Measurements from ENCODE around the gene CDH3.
"Not testable (repeated sequence)": the region's sequence is repeated elsewhere in the genome, so short reads cannot be mapped to it uniquely, and the experiment has no call there.

Gene CDH3

DNA sequence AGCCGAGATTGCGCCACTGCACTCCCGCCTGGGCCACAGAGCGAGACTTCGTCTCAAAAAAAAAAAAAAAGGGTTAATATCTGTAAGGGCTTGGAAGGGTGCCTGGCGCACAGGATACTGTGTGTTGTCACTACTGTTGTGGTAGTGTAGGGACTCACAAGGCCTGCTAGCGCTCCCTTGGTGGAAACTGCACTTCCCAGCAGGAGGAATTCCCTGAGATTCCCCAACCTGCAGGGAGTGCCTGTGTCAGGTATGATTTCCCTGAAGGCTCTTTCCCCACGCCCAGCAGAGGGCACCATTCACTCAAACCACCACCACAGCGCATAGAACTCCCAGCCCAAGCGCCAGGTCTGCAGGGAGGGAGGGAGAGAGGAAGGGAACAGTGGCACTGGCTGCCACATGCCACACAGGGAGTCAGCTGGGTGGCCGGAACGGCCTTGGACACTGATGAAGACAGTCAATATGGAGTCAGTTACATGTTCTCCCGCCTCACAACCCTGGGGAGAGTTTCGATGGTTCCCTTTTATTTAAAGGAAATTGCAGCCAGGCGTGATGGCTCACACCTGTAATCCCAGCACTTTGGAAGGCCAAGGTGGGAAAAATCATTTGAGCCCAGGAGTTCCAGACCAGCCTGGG, 59.2 kb downstream of the CDH3 start:
- peak; percentile 89 for DNase-seq (ENCODE audit: low spot score)

DNA sequence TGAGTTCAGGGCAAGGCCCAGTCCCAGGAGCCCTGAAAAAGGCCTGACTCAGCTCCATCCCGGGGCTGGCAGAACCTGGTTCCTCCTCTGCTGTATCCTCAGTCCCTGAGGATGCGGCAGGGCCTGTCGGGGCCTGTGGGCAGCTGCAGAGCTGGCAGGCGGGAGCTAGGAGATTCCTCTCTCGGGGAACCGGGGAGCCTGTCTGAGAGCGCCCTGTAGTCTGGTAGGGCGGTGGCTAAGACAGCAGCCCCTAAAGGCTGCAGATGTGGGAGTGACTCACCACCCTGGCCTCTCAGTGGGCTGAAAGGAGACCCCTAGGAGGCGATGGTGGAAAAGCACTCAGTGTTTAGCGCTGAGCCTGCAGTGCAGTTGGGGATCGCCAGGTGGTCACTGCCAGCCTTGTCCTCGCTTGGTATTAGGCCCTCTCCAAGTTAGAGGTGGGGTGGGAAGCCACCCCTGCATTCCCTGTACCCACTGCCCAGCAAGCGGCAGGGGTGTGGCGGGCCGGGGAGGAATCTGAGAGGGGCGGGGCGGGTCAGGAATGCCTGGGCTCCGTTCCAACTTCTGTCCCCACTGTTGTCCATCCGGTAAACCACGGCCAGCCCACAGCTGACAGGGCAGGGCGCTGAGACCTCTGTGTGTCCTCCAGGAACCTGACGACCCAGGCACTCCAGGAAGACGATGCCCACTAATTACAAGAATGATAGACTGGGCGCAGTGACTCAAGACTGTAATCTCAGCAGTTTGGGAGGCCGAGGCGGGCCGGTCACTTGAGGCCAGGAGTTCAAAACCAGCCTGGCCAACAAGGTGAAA, 62.4 kb downstream of the CDH3 start:
- DNase-seq (ENCODE audit: low spot score): no peak

DNA sequence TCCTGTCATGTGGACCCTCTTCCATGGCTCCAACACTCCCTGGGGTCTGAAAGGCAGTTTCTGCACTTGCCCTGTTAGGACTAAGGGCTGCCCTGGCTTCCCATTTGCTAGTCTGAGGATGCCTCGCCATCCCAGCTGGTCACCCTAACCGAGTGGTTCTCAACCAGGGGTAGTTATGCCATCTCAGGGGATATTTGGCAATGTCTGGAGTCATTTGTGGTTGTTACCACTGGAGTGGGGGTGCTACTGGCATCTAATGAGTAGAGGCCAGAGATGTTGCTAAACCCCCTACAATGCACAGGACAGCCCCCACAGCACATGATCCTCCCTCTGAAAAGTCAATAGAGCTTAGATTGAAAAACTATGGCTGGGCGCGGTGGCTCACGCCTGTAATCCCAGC, 65.1 kb downstream of the CDH3 start:
- DNase-seq (ENCODE audit: low spot score): no peak

DNA sequence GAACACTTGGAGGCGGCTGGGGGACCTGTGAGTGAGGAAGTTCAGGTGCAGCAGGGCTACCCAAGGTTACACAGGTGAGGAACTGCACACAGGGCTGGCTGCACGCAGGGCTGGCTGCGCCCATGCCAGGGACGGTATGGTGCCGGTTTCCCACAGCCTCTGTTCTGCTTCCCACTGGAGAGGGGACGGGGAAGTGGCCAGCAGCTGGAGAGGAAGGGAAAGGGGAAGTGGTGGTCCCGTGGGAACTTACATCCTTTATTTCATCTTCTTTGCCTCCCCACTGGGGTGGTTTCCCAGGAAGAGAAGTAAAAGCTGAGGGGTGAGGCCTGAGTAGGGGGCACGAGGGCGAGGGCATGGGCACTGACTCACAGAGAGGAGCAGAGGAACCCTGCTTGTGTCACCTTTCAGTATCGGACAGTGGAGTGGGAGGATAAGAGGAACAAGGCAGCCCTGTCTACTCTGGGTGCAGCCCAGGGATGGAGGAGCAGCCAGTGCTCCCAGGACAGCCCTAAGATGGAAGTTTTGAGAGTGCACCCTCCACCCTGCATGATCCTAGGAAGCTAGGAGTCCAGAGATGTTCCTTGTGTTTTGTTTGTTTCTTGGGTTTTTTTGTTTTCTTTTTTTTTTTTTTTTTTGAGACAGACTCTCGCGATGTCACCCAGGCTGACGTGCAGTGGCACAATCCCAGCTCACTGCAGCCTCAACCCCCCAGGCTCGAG, 66.5 kb downstream of the CDH3 start:
- DNase-seq (ENCODE audit: low spot score): no peak

DNA sequence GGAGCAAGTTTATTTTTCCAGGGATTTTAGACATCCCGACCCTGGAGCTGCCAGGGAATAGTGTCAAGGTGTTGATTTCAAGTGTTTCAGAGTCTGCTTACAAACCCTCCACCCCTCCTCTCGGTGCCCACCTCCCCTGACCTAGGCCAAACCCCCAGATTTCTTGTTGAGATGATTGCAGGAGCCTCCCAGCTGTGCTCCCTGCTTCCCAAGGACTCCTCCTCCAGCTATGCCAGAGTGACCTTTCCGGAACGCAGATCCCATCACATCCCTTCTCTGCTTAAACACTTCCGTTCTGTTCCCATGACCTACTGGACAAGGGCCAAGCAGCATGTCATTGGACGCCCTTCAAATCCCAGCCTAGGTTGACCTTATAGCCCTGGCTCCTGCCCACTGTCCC, 68.3 kb downstream of the CDH3 start:
- no peak for DNase-seq (ENCODE audit: low spot score)

DNA sequence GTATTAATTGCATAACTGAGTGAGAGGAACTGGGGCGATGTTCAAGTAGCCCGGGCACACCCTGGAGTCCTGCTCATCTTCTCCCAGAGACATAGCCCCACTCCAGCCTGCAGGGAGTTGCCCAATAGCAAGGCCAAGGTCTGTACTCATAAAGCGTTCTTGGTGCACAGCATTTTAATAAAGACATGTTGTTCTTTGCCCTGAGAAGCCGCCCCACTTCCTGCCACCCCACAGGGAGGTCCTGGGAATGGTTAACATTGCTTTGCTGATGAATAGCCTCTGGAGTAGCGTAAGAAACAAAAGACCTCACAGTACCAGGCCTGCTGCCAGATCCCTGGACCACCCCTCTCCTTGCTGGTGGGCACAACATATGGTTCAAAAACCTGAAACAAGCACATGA, 70.4 kb downstream of the CDH3 start:
- DNase-seq (ENCODE audit: low spot score): no peak

DNA sequence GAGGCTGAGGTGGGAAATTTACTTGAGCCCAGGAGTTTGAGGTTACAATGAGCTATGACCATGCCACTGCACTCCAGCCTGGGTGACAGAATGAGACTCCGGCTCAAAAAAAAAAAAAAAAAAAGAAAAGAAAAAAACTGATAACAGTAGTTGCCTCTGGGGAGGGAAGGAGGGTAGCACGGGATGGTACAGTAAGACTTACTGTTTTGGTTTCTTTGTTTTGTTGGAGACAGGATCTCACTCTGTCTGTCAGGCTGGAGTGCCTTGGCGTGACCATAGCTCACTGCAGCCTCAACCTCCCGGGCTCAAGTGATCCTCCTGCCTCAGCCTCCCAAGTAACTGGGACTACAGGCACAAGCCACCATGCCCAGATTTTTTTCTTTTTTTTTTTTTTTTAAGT, 71.4 kb downstream of the CDH3 start:
- DNase-seq (ENCODE audit: low spot score): not testable (repeated sequence)

DNA sequence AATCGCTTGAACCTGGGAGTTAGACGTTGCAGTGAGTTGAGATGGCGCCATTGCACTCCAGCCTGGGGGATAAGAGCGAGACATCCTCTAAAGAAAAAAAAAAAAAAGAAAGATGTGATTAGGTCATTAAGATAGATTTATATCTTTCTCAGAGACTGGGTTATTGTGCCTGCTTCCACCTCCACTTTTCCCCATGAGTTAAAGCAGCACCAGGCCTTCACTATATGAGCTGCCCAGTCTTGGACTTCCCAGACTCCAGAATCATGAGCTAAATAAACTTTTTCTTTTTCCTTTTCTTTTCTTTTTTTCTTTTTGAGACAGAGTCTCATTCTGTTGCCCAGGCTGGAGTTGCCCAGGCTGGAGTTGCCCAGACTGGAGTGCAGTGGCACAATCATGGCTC, 72.6 kb downstream of the CDH3 start:
- no peak for DNase-seq (ENCODE audit: low spot score)

DNA sequence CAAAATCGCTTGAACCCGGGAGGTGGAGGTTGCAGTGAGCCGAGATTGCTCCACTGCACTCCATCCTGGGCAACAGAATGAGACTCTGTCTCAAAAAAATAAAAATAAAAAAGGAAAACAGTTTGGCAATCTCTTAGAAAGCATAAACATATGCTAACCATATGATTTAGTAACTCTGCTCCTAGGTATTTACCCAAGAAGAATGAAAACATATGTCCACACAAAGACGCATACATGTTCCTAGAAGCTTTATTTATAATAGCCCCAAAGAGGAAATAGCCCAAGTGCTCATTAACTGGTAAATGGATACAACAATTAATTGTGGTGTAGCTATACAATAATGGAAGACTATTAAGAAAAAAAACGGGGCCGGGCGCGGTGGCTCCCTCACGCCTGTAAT, 73.5 kb downstream of the CDH3 start:
- no peak for DNase-seq (ENCODE audit: low spot score)

DNA sequence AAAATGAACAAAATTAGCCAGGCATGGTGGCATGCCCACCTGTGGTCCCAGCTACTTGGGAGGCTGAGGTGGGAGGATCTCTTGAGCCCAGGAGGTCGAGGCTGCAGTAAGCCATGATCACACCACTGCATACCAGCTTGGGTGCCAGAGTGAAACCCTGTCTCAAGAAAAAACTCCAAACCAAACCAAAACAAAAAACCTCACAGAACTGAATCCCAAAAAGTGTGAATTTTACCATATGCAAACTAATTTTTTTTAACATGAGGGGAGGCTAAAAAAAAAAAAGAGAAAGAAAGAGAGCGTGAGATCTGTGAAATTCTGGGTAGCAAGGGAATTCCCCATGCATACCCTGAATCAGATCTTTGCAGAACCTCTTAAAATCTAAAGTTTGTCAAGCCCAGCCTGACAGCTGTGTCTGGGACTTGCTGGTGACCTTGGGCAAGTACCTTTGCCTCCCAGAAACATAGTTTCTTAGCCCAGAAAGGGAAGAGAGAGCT, 74.9 kb downstream of the CDH3 start:
- no peak for DNase-seq (ENCODE audit: low spot score)

DNA sequence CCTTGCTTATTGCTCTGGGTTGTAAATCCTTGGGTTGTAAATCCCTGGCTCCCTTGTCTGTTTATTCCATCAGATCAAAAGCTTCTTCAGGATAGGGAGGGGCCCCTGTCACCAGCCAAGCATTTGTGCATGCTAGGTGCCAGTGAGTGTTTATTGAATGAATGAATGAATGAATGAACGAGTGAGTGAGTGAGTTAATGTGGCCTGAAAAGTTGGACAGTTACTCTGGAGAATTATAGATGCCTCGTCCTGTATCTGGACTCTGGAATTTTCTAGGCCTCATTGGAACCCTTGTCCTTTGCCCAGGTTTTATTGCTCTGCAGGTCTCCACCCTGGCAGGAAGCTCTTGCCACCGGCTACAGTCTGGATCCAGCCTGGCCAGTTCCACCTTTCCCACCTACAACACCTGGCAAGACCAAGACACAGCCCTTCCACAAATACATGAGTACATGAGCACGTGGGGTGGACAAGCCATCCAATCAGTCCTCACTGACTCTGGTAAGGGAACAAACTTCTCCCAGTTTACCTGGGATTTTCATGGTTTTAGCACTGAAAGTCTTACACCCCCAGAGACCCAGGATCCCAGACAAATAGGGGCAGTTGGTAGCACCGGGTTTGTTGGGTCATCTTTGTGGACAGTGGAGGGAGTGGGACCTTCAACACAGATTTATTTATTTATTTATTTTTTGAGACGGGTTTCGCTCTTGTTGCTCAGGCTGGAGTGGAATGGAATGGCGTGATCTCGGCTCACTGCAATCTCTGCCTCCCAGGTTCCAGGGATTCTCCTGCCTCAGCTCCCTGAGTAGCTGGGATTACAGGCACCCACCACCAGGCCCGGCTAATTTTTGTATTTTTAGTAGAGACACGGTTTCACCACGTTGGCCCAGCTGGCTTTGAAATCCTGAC, 77.3 kb downstream of the CDH3 start:
- no peak for DNase-seq (ENCODE audit: low spot score)

DNA sequence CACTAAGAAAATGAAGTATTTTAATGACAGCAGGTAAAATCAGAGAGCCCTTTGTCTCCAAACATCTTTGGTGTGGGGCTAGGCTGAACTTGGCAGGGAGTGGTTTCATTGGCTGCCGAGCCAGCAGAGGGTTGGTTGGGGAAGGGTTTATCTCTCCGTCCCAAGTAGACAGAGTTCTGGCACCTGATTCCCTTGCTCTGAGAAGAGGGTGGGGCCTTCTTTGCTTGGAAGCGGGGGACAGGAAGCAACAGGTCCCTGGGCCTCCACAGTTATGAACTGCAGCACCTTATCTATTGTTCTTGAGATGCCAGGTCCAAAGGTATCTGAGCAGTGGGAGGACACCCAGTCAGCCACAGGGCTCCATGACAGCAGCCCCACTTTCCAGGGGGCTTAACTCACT, 79.7 kb downstream of the CDH3 start:
- no peak for DNase-seq (ENCODE audit: low spot score)

DNA sequence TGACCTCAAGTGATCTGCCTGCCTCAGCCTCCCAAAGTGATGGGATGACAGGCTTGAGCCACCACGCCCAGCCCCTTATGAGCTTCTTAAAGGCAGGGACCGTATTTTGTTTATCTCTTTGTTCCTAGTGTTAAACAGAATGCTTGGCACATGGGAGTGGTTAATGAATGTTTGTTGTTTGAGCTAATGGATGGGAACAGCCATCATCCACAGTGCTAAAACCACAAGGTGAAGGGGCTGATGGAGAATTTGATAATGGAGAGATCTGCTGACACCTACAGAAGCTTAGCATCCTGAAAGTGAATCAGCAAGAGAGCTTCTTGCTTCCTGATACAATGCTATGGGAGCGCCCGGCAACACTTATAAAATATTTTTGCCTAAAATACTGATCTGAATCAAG, 83.4 kb downstream of the CDH3 start:
- DNase-seq (ENCODE audit: low spot score): no peak

DNA sequence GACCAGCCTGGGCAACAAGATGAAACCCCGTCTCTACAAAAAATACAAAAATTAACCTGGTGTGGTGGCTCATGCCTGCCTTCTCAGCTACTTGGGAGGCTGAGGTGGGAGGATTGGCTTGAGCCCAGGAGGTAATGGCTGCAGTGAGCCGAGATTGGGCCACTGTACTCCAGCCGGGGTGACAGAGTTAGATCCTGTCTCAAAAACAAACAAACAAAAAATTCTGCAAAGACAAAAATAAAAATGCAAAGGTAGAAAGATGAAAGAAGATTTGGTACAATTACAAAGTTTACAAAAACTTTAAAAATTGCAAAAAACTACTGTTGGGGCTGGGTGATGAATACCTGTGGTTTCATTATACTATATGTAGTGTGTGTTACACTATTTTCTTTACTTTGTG, 86.5 kb downstream of the CDH3 start:
- DNase-seq (ENCODE audit: low spot score): no peak

DNA sequence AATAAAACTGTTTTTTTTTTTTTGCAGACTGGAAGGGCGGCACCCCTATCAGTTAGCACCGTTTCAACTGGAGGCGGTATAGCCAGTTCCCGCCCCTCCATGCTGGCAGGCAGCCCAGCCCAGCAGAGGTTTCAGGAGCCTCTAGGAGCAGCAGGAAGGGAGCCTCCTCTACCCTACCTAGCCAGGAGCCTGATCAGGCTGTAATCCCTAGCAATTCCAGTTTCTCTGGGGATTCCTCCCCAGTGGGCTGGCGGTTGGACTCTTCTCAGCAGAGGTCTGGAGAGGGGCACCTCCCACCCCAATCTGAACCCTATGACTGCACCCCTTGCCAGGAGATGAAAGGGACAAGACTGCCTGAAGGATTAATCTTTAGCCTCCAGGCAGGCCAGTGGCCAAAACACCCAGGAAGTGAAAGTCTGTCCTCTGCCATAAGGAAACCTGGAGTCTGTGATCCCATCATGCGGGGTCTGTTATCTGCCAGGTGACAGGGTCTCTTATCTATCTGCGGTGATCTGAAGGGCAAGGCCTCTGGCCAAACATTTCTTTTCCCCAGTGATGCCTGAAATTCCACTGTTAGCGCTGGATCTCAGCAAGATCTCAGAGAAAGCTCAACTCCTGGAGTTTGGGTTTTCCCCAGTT, 87.1 kb downstream of the CDH3 start:
- DNase-seq (ENCODE audit: low spot score): no peak

DNA sequence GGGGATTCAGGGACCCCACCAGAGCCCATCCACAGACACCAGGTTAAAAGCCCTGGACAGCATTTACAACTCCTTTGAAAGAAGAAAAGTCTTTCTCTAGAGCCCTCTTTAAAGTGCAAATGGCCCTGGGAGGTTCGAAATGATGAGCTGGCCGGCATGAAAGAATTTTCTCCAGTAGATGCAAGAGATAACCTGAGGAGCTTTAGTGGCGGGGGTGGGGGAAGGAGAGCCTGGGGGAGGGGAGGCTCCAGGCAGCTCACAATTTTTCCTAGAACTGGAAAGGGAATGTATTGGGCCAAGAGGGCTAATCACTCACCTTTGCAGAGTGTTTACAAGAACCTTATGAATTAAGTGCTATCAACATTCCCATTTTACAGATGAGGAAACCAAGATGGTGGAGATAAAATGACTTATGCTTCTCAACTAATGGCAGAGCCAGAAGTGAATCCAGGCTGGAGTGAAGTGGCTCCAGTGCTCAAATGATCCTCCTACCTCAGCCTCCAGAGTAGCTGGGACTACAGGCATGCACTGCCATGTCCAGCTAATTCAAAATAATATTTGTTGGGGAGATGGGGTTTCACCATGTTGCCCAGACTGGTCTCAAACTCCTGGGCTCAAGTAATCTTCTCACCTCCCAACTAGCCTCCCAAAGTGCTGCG, 87.8 kb downstream of the CDH3 start:
- DNase-seq (ENCODE audit: low spot score): no peak

DNA sequence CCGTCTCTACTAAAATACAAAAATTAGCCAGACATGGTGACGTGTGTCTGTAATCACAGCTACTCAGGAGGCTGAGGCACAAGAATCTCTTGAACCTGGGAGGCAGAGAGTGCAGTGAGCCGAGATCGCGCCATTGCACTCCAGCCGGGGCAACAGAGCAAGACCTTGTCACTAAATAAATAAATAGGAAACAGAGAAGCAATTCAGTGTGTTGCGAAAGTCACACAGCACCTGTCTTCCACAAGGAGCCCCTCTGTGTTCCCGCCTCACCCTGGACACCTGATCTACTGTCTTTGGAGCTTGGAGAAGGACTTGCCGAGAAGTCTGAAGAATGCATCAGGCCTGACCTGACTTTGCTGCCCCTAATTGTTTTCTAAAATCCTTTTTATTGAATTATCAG, 88.5 kb downstream of the CDH3 start:
- DNase-seq (ENCODE audit: low spot score): no peak

DNA sequence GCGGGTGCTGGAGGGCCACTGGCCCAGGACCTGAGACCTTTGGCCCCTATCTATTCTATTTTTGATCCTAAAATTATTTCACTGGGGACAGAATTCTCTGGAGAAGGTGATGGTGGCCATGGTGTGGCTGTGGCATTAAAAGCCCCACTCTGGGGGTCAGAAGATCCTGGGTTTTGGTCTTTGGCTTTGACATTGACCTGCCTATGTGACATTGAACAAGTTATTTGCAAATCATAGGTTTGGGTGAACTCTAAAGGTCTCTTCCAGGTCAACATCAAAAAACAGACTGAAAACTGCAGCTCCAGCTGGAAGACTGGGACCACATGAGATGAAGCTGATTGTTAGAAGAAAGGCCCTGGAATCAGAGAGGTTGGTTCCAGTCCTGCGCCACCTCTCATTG, 89.7 kb downstream of the CDH3 start:
- DNase-seq (ENCODE audit: low spot score): no peak

DNA sequence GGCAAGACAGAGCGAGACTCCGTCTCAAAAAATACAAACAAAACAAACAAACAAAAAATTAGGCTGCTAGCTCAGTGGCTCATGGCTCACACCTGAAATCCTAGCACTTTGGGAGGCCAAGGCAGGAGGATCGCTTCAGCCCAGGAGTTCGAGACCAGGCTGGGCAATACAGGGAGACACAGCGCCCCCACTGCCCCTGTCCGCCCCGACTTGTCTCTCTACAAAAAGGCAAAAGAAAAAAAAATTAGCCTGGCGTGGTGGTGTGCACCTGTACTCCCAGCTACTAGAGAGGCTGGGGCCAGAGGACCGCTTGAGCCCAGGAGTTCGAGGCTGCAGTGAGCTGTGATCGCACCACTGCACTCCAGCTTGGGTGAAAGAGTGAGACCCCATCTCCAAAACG, 91.5 kb downstream of the CDH3 start:
- no peak for DNase-seq (ENCODE audit: low spot score)

DNA sequence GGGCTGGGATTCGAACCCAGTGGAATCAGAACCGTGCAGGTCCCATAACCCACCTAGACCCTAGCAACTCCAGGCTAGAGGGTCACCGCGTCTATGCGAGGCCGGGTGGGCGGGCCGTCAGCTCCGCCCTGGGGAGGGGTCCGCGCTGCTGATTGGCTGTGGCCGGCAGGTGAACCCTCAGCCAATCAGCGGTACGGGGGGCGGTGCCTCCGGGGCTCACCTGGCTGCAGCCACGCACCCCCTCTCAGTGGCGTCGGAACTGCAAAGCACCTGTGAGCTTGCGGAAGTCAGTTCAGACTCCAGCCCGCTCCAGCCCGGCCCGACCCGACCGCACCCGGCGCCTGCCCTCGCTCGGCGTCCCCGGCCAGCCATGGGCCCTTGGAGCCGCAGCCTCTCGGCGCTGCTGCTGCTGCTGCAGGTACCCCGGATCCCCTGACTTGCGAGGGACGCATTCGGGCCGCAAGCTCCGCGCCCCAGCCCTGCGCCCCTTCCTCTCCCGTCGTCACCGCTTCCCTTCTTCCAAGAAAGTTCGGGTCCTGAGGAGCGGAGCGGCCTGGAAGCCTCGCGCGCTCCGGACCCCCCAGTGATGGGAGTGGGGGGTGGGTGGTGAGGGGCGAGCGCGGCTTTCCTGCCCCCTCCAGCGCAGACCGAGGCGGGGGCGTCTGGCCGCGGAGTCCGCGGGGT, 92.1 kb downstream of the CDH3 start, which contains the start of gene CDH1:
Gene CDH1, plus strand, starts transcription at position 247 of the 684 bp plus-strand sequence. Its CDS starts 124 bp downstream, at position 371.
- DNase-seq (ENCODE audit: low spot score): no peak
